ENCODE results near the gene CELF4. TPM values are rescaled to one million over a fixed set of nuclear protein-coding genes. Genes with fewer than 3 reads are reported as not detected.

The CELF4 gene
- total RNA-seq, 2 experiments from 2014 or later = not detected

GRCh38 chr18:37287601-37288000, 278.0 kb downstream of the CELF4 start:
- Mint-ChIP-seq H3K9me3 (peaks cover 3% of the 10 kb centered on the region), H3K27ac (no peak overlapping the region), H3K27me3 (no peaks in the 10 kb centered on the region), H3K4me3 (no peak overlapping the region), H3K36me3 (no peaks in the 10 kb centered on the region), H3K4me1 (no peaks in the 10 kb centered on the region)
- POLR2A ChIA-PET = no interaction called here
- ATAC-seq (ENCODE audit: low read depth) = no peak
- no peak for DNase-seq

- ATAC-seq (ENCODE audit: low read depth) (no peak), DNase-seq (no peak)
- Mint-ChIP-seq H3K4me1 (no peaks in the 10 kb centered on the region), H3K9me3 (peaks cover 3% of the 10 kb centered on the region), H3K4me3 (no peak overlapping the region), H3K27ac (no peak overlapping the region), H3K27me3 (no peaks in the 10 kb centered on the region), H3K36me3 (no peaks in the 10 kb centered on the region)
- POLR2A ChIA-PET = no interaction called here
These were observed 278.8 kb downstream of the CELF4 start for GRCh38 chr18:37286801-37287200.

- H3K9me3 Mint-ChIP-seq = peaks cover 3% of the 10 kb centered on the region
- H3K4me3 Mint-ChIP-seq = no peak overlapping the region
- DNase-seq (no peak), ATAC-seq (ENCODE audit: low read depth) (no peak)
- no peak overlapping the region for H3K27ac Mint-ChIP-seq
- H3K27me3 Mint-ChIP-seq = no peaks in the 10 kb centered on the region
- POLR2A ChIA-PET = no interaction called here
- no peaks in the 10 kb centered on the region for H3K4me1 Mint-ChIP-seq
- no peaks in the 10 kb centered on the region for H3K36me3 Mint-ChIP-seq
These were observed 279.8 kb downstream of the CELF4 start for GRCh38 chr18:37285825-37286224.

- no peak overlapping the region for H3K4me3 Mint-ChIP-seq
- DNase-seq (no peak), ATAC-seq (ENCODE audit: low read depth) (no peak)
- no peaks in the 10 kb centered on the region for H3K4me1 Mint-ChIP-seq
- no peaks in the 10 kb centered on the region for H3K27me3 Mint-ChIP-seq
- no peaks in the 10 kb centered on the region for H3K36me3 Mint-ChIP-seq
- POLR2A ChIA-PET = no interaction called here
- H3K9me3 Mint-ChIP-seq = peaks cover 3% of the 10 kb centered on the region
- H3K27ac Mint-ChIP-seq = no peak overlapping the region
These were observed 281.3 kb downstream of the CELF4 start for GRCh38 chr18:37284260-37284659.

- no peaks in the 10 kb centered on the region for H3K4me1 Mint-ChIP-seq
- no peak overlapping the region for H3K4me3 Mint-ChIP-seq
- peaks cover 3% of the 10 kb centered on the region for H3K9me3 Mint-ChIP-seq
- no peaks in the 10 kb centered on the region for H3K36me3 Mint-ChIP-seq
- H3K27me3 Mint-ChIP-seq = peaks cover 2% of the 10 kb centered on the region
- no peak overlapping the region for H3K27ac Mint-ChIP-seq
- DNase-seq (no peak), ATAC-seq (ENCODE audit: low read depth) (no peak)
- POLR2A ChIA-PET = no interaction called here
These were observed 283.1 kb downstream of the CELF4 start for GRCh38 chr18:37282386-37283037.

GRCh38 chr18:37280701-37281393, 284.8 kb downstream of the CELF4 start:
- ATAC-seq (ENCODE audit: low read depth) (no peak), DNase-seq (no peak)
- POLR2A ChIA-PET = no interaction called here
- Mint-ChIP-seq H3K4me3 (no peak overlapping the region), H3K36me3 (no peaks in the 10 kb centered on the region), H3K9me3 (peaks cover 3% of the 10 kb centered on the region), H3K27me3 (peaks cover 10% of the 10 kb centered on the region), H3K27ac (no peak overlapping the region), H3K4me1 (no peaks in the 10 kb centered on the region)

- POLR2A ChIA-PET = no interaction called here
- ATAC-seq (ENCODE audit: low read depth) (no peak), DNase-seq (no peak)
- Mint-ChIP-seq H3K27me3 (peaks cover 21% of the 10 kb centered on the region), H3K36me3 (no peaks in the 10 kb centered on the region), H3K27ac (no peak overlapping the region), H3K9me3 (peaks cover 3% of the 10 kb centered on the region), H3K4me1 (no peaks in the 10 kb centered on the region), H3K4me3 (no peak overlapping the region)
These were observed 287.8 kb downstream of the CELF4 start for GRCh38 chr18:37277804-37278203.

- peaks cover 21% of the 10 kb centered on the region for H3K27me3 Mint-ChIP-seq
- H3K27ac Mint-ChIP-seq = no peak overlapping the region
- no peaks in the 10 kb centered on the region for H3K36me3 Mint-ChIP-seq
- POLR2A ChIA-PET = no interaction called here
- H3K9me3 Mint-ChIP-seq = peaks cover 3% of the 10 kb centered on the region
- ATAC-seq (ENCODE audit: low read depth) = no peak
- H3K4me3 Mint-ChIP-seq = no peak overlapping the region
- H3K4me1 Mint-ChIP-seq = no peaks in the 10 kb centered on the region
- DNase-seq = no peak
These were observed 289.3 kb downstream of the CELF4 start for GRCh38 chr18:37276111-37276890.

GRCh38 chr18:37275237-37275741, 290.3 kb downstream of the CELF4 start:
- Mint-ChIP-seq H3K27ac (no peak overlapping the region), H3K4me3 (no peak overlapping the region), H3K4me1 (no peaks in the 10 kb centered on the region), H3K27me3 (peaks cover 21% of the 10 kb centered on the region), H3K36me3 (no peaks in the 10 kb centered on the region), H3K9me3 (peaks cover 3% of the 10 kb centered on the region)
- no peak for ATAC-seq (ENCODE audit: low read depth)
- no peak for DNase-seq
- POLR2A ChIA-PET = no interaction called here

- no peak overlapping the region for H3K27ac Mint-ChIP-seq
- DNase-seq (no peak), ATAC-seq (ENCODE audit: low read depth) (no peak)
- peaks cover 21% of the 10 kb centered on the region for H3K27me3 Mint-ChIP-seq
- POLR2A ChIA-PET = no interaction called here
- H3K9me3 Mint-ChIP-seq = peaks cover 3% of the 10 kb centered on the region
- no peaks in the 10 kb centered on the region for H3K4me1 Mint-ChIP-seq
- H3K36me3 Mint-ChIP-seq = no peaks in the 10 kb centered on the region
- no peak overlapping the region for H3K4me3 Mint-ChIP-seq
These were observed 291.0 kb downstream of the CELF4 start for GRCh38 chr18:37274309-37275236.

GRCh38 chr18:37272841-37273240, 292.8 kb downstream of the CELF4 start:
- Mint-ChIP-seq H3K27ac (no peak overlapping the region), H3K9me3 (peaks cover 3% of the 10 kb centered on the region), H3K4me3 (no peak overlapping the region), H3K36me3 (no peaks in the 10 kb centered on the region), H3K4me1 (no peaks in the 10 kb centered on the region), H3K27me3 (peaks cover 21% of the 10 kb centered on the region)
- no peak for DNase-seq
- ATAC-seq (ENCODE audit: low read depth) = no peak
- POLR2A ChIA-PET = no interaction called here

- Mint-ChIP-seq H3K36me3 (no peaks in the 10 kb centered on the region), H3K27ac (no peak overlapping the region), H3K9me3 (peaks cover 3% of the 10 kb centered on the region), H3K4me3 (no peak overlapping the region), H3K4me1 (no peaks in the 10 kb centered on the region), H3K27me3 (peaks cover 17% of the 10 kb centered on the region)
- ATAC-seq (ENCODE audit: low read depth) (no peak), DNase-seq (no peak)
- POLR2A ChIA-PET = no interaction called here
These were observed 293.4 kb downstream of the CELF4 start for GRCh38 chr18:37272226-37272625.

- POLR2A ChIA-PET = no interaction called here
- DNase-seq (no peak), ATAC-seq (ENCODE audit: low read depth) (no peak)
- peaks cover 2% of the 10 kb centered on the region for H3K9me3 Mint-ChIP-seq
- H3K27me3 Mint-ChIP-seq = peaks cover 9% of the 10 kb centered on the region
- H3K4me3 Mint-ChIP-seq = no peak overlapping the region
- no peaks in the 10 kb centered on the region for H3K4me1 Mint-ChIP-seq
- no peaks in the 10 kb centered on the region for H3K36me3 Mint-ChIP-seq
- H3K27ac Mint-ChIP-seq = no peak overlapping the region
These were observed 294.9 kb downstream of the CELF4 start for GRCh38 chr18:37270666-37271052.
